Posterior vena cava (tissue), 2 donors: ENCODE measurements around the gene INPP5B. TPM values are rescaled to one million over a fixed set of nuclear protein-coding genes. Genes with fewer than 3 reads are reported as not detected.
"Not testable (repeated sequence)": the region's sequence is repeated elsewhere in the genome, so short reads cannot be mapped to it uniquely, and the experiment has no call there.

Experiments
- DNase-seq: peaks from one replicate; pipeline ENCODE4 v3.0.0-alpha.2; 2020; ENCODE audit warnings: low spot score
- intact Hi-C, 2 donors: fragments of 100-400 bp; cut with DNase I; formaldehyde crosslinking; loops; one replicate each; pipeline versions ENCODE4 v1.14.1 to v1.14.2; 2022 to 2023
- total RNA-seq, 2 donors: library from RNA; stranded (reverse); fragmentation: NEBNext Ultra II Directional; extraction: Animal tissue kit (Norgen Biotek cat#: 25700); gene quantifications; one replicate each; pipeline ENCODE4 v1.2.1, GENCODE V29; 2021
- donor health status: DM: yes; HTN: yes; CAD: no.
- donor health status: DM: yes; HTN: yes; CAD: no.

The INPP5B gene
- total RNA-seq, 2 donors from 2014 or later = 28.9 to 31.2 TPM

GRCh38 chr1:37951041-37951782 is 4.4 kb upstream of the INPP5B start:
- intact Hi-C loops = loop anchor here in 1 of 2 donors (10.0 kb wide), 1 partner anchor 1956 kb away; no protein-coding TSS in a partner anchor

GRCh38 chr1:37949524-37950152 is 2.8 kb upstream of the INPP5B start:
- DNase-seq = no peak
- intact Hi-C loops = loop anchor here in 1 of 2 donors (10.0 kb wide), 1 partner anchor 1955 kb away; no protein-coding TSS in a partner anchor

More at GRCh38 chr1:37951041-37951782, 4.4 kb upstream of the INPP5B start:
- DNase-seq = no peak

- no peak for DNase-seq
- intact Hi-C loops = no loop called here
Measured at GRCh38 chr1:37948841-37949240, 2.0 kb upstream of the INPP5B start.

GRCh38 chr1:37948166-37948565 is 1.3 kb upstream of the INPP5B start:
- intact Hi-C loops = no loop called here
- no peak for DNase-seq

- no peak for DNase-seq
- intact Hi-C loops = no loop called here
Measured at GRCh38 chr1:37947364-37947763, 511 bp upstream of the INPP5B start.

- peak; percentile 93 for DNase-seq
- intact Hi-C loops = no loop called here
Measured at GRCh38 chr1:37945743-37946702, 830 bp downstream of the INPP5B start.

- intact Hi-C loops = no loop called here
- no peak for DNase-seq
Measured at GRCh38 chr1:37945251-37945650, 1.6 kb downstream of the INPP5B start.

GRCh38 chr1:37944816-37945215 is 2.0 kb downstream of the INPP5B start:
- DNase-seq = no peak
- intact Hi-C loops = no loop called here

- intact Hi-C loops = no loop called here
Measured at GRCh38 chr1:37944086-37944763, 2.6 kb downstream of the INPP5B start.

GRCh38 chr1:37940299-37940947 is 6.4 kb downstream of the INPP5B start:
- DNase-seq = peak; percentile 41
- intact Hi-C loops = no loop called here

More at GRCh38 chr1:37944086-37944763, 2.6 kb downstream of the INPP5B start:
- no peak for DNase-seq

GRCh38 chr1:37936760-37937159 is 10.1 kb downstream of the INPP5B start:
- DNase-seq = peak; percentile 25
- intact Hi-C loops = not testable (repeated sequence)

- intact Hi-C loops = no loop called here
- no peak for DNase-seq
Measured at GRCh38 chr1:37932759-37933158, 14.1 kb downstream of the INPP5B start.

- intact Hi-C loops = no loop called here
- peak; percentile 99 for DNase-seq
Measured at GRCh38 chr1:37931361-37932158, 15.3 kb downstream of the INPP5B start.

- peak; percentile 67 for DNase-seq
- intact Hi-C loops = no loop called here
Measured at GRCh38 chr1:37931102-37931360, 15.8 kb downstream of the INPP5B start.

- intact Hi-C loops = no loop called here
- DNase-seq = peak; percentile 44
Measured at GRCh38 chr1:37930246-37931101, 16.4 kb downstream of the INPP5B start.

- intact Hi-C loops = no loop called here
- peak; percentile 41 for DNase-seq
Measured at GRCh38 chr1:37926038-37926924, 20.6 kb downstream of the INPP5B start.
